Left renal pelvis (tissue), 4 donors: ENCODE results near the gene RPS10. TPM values are rescaled to one million over a fixed set of nuclear protein-coding genes. Genes with fewer than 3 reads are reported as not detected.
"Not testable (repeated sequence)": the region's sequence is repeated elsewhere in the genome, so short reads cannot be mapped to it uniquely, and the experiment has no call there.

Experiments used
- DNase-seq, 4 donors: peaks; one replicate each; pipeline ENCODE4 v3.0.0-alpha.2; 2013; ENCODE audit warnings: low read depth in 4 of 4, low spot score in 3 of 4
- polyA plus RNA-seq, 4 donors: library from polyadenylated mRNA; unstranded; fragments of 120-200 nt; gene quantifications; one replicate each; pipeline ENCODE4 v1.2.1, GENCODE V29; 2013; ENCODE audit not compliant: insufficient read length in 4 of 4

Gene RPS10
- polyA plus RNA-seq, 4 donors: 1,176 to 1,427 (median 1,217) TPM

GRCh38 chr6:34451192-34451591 lies 25.3 kb upstream of the RPS10 start:
- no peak for DNase-seq

- DNase-seq: no peak
Measured at GRCh38 chr6:34447910-34448309, 22.0 kb upstream of the RPS10 start.

GRCh38 chr6:34447386-34447785 lies 21.5 kb upstream of the RPS10 start:
- DNase-seq: no peak

- DNase-seq: no peak
Measured at GRCh38 chr6:34445313-34445860, 19.5 kb upstream of the RPS10 start.

GRCh38 chr6:34441526-34441925 lies 15.7 kb upstream of the RPS10 start:
- no peak for DNase-seq

- DNase-seq: no peak
Measured at GRCh38 chr6:34439442-34439841, 13.6 kb upstream of the RPS10 start.

GRCh38 chr6:34438705-34439104 lies 12.8 kb upstream of the RPS10 start:
- no peak for DNase-seq

- DNase-seq: no peak
Measured at GRCh38 chr6:34437644-34437970, 11.7 kb upstream of the RPS10 start.

GRCh38 chr6:34436803-34437643 lies 11.2 kb upstream of the RPS10 start:
- no peak for DNase-seq

- DNase-seq: no peak
Measured at GRCh38 chr6:34435916-34436315, 10.0 kb upstream of the RPS10 start.

GRCh38 chr6:34425132-34425497 lies 754 bp downstream of the RPS10 start:
- no peak for DNase-seq

GRCh38 chr6:34424200-34425131 lies 1.4 kb downstream of the RPS10 start:
- DNase-seq: no peak

GRCh38 chr6:34423254-34423653 lies 2.6 kb downstream of the RPS10 start:
- no peak for DNase-seq

- no peak for DNase-seq
Measured at GRCh38 chr6:34418367-34418766, 7.5 kb downstream of the RPS10 start.

GRCh38 chr6:34416877-34417371 lies 8.9 kb downstream of the RPS10 start:
- DNase-seq: no peak

GRCh38 chr6:34414999-34415858 lies 10.6 kb downstream of the RPS10 start:
- no peak for DNase-seq

GRCh38 chr6:34412643-34413214 lies 13.1 kb downstream of the RPS10 start:
- DNase-seq: no peak

- no peak for DNase-seq
Measured at GRCh38 chr6:34412016-34412415, 13.9 kb downstream of the RPS10 start.

GRCh38 chr6:34407915-34408314 lies 18.0 kb downstream of the RPS10 start:
- DNase-seq: not testable (repeated sequence)

GRCh38 chr6:34396518-34396917 lies 29.4 kb downstream of the RPS10 start:
- no peak for DNase-seq
